KG1 (cell line): ENCODE data around the gene PCYOX1L.

Experiments
- DNase-seq: peaks from one replicate; lab custom pipeline; 2025; lab: John Stamatoyannopoulos, UW

Gene PCYOX1L

DNA sequence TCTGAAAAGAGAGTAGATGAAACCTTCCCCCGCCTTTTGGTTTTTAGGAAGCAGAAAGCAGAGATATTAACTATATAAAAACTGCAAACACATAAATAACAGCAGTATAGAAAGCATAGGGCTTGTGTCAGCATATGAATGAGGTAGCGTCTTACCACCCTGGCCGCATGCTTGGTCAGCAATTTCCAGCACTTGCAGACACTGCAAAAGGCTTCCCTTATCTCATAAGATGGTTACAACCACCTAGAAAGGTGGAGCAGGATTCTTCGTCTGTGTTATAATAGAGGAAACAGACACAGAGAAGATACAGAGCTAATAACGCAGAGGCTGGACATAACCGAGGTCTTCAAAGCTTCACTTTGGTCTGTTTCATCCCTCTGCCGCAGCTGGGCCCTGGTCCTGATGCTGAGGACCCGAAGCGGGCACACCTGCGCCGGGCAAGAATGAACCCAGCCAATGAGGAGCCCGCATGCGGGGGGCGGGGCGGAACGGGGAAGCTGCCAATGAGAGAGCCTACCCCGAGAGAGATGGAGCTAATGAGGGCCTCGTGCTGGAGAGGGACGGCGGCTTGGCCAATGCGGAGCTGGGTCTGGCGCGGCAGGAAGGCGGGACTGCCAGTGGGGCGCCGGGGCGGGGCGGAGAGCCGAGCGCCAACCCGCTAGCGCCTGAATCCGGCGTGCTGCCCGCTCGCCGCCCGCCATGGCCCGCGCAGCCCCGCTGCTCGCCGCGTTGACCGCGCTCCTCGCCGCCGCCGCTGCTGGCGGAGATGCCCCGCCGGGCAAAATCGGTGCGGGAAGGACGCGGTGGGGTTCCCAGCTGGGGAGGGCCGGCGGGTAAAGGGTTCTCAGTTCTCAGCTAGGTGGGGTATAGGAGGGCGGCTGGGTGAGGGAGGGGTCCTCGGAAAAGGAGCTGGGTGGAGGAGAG, at the start of gene PCYOX1L:
PCYOX1L (plus strand) TSS at position 677 of the 924 bp plus-strand sequence; CDS start at position 700, 23 bp downstream.
- peak; percentile 4 for DNase-seq

GRCh38 chr5:149309354-149309753, 48.5 kb upstream of the PCYOX1L start:
- no peak for DNase-seq

DNA sequence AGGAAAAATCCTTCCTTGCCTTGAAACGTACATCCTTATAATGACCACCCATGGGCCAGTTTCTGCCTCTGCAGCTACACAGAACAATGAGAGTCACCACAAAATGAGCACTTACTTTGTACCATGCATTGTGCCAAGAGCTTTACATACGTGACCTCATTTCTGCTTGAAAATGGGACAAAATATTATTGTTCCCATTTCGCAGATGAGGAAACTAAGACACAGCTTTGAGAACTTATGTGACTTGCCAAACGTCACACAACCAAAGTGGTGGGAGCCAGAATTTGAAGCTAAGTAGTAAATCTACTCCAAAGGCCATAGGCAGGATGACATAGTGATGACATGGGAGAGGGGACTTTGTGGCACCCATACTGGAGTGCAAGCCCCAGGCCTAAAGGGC, 47.4 kb upstream of the PCYOX1L start:
- DNase-seq, result no peak

- no peak for DNase-seq
Observed at GRCh38 chr5:149310947-149311658, 46.7 kb upstream of the PCYOX1L start.

GRCh38 chr5:149313151-149313841, 44.5 kb upstream of the PCYOX1L start:
- no peak for DNase-seq

DNA sequence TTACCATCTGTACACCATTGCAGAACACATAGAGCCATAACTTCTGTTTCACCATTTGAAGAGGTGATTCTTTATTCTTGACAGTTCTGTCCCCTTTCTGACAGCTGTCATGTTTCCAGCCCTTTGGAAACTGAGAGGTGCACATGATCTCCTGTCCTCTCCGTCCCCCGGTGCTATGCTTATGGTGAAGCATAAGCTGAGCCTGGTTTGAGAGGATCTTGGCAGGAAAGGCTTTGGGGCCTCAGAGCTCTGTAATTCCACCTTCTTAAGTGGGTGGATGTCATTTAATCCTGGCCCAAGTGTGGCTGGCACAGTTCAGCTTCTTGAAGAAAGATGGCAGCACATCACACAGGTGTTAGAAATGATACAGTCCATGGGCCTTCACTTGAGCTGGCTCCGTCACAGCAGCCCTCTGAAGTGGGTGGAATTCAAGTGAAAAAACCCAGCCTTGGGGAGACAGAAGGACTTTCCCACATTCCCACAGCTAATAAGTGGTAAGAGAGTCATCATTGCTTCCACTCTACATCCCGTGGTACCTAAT, 43.2 kb upstream of the PCYOX1L start:
- DNase-seq, result no peak

DNA sequence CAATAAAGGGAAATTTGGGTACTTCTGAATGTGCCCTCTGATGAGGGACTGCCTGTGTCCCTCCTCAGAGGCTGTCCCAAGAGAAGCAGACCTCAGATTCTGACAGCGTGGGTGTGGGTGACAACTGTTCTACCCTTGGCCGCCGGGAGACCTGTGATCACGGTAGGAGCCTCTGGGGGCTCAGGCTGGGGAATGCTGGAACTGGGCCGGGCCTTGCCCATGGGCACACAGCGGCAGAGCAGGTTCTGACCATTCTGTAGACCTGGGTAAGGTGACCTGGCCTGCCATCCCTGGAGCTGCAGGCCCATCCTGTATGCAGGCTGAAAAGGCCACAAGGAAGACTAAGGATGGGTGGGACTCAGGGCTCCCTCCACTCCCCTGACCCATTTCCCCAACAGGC, 42.1 kb upstream of the PCYOX1L start:
- no peak for DNase-seq

DNA sequence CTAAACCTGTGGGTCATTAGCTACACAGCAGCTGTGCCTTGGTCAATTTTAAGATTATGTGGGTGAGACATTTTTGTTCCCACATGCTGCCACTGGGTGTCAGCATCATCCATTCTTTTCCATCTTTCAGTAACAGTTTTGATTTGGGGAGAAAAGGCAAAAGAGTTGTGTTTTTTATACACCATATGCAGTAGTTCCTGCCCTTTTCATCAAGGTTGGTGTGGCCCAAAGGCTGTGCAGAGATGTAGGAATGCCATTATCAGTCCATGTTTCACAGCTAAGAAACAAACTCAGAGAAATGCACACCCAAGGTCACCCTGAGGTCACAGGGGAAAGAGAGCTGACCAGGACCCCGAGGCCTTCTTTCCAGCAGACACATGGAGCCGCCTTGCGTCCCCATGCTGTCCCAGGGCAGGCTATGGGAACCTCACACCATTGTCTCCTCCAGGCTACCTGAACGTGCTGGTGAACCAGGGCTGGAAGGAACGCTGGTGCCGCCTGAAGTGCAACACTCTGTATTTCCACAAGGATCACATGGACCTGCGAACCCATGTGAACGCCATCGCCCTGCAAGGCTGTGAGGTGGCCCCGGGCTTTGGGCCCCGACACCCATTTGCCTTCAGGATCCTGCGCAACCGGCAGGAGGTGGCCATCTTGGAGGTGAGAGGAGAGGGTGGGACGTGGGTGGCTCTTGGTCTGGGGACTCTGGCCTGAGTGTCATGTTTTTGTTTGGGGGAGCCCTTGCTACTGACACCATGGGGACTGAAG, 40.4 kb upstream of the PCYOX1L start:
- DNase-seq, result no peak

- no peak for DNase-seq
Observed at GRCh38 chr5:149319174-149319573, 38.7 kb upstream of the PCYOX1L start.

GRCh38 chr5:149320791-149321330, 37.0 kb upstream of the PCYOX1L start:
- no peak for DNase-seq

DNA sequence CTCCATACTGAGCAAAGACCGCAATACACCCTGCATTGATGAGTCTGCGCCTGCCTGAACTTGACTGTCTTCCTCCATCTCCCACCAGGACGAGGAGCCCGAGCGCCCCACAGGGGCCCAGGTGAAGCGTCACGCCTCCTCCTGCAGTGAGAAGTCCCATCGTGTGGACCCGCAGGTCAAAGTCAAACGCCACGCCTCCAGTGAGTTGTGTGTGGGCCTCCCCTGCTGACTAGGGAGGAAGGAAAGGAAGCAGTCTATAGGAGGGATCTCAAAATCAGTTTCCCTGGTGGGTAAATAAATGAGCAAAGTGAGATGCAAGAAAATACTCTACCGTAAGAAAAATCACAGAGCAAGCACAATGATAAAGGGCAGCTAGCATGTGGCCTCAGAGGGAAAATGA, 35.3 kb upstream of the PCYOX1L start:
- no peak for DNase-seq

DNA sequence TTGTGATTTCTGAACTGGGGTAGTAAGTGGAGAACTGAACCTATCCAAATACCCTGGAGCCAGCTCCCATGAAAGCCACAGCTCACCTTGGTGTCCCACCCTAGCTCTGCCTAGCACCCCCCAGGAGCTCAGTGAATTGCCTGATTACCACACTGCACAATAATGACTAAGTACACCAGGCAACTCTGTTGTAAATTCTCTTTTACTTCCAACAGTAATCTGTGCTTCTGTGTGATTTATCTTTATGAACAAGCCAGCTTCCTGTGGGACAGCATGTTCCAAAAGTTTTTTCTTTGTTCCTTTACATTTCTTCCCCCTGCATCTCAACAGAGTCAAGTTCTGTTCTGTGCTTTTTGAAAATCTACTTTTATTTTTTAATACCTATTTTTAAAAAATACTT, 34.6 kb upstream of the PCYOX1L start:
- no peak for DNase-seq

- no peak for DNase-seq
Observed at GRCh38 chr5:149323621-149324205, 34.1 kb upstream of the PCYOX1L start.

GRCh38 chr5:149324641-149325040, 33.2 kb upstream of the PCYOX1L start:
- DNase-seq, result no peak

DNA sequence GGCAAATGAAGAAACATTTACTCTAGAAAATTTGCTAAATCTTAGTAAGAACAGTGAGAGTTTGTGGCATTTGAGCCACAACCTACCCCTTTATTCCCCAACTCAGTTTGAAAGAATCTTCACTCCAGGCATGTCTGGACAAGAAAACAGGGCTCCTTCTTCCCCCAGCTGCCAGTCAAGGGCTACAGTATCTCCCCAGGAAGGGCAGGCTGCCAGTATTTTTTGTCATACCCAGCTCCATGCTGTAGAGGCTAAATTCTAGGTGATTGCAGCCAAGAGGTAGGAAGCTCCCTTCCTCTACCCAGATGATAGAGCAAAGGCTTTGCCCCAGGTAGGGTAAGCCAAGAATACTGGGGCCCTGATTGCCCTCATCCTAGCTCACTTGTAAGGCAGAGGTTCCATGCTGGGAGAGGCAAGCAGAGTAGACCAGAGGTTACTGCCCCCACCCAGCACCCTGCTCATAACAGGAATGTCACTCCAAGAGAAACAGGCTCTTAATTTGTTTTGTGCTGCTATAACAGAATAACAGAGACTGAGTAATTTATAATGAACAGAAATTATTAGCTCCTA, 32.6 kb upstream of the PCYOX1L start:
- DNase-seq, result no peak

DNA sequence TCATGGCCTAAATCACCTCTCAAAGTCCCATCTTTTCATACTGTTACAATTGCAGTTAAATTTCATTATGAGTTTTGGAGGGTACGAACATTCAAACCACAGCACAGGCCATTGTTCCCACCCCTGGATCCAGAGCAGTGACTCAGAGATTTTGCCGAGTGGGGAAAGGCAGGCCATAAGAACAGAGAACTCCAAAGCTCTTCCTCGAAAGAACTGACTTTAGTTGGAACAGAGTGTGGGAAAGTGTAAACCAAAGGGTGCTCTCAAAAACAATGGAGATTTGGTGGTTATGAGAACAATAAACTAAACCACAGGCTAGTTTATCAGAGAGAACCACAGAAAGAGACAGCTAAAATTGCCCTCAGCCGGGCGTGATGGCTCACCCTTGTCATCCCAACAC, 32.0 kb upstream of the PCYOX1L start:
- DNase-seq, result no peak

DNA sequence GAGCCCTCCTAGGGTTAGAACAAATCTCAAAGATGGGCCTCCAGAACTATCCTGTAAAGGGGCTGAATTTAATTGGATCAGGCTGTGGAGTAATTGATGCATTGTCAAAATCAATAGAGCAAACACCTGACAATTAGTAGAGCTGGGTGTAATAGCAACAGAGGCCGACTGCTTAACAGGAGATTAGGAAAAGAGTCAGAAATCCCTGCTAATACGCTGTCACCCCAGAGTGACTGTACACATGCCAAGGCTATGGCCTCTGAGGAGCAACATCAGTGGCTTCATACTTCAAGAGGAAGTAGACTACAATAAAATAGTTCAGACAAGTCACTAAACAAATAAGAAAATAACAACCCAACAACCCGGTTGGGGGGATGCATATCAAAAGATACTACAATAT, 31.2 kb upstream of the PCYOX1L start:
- DNase-seq, result no peak

DNA sequence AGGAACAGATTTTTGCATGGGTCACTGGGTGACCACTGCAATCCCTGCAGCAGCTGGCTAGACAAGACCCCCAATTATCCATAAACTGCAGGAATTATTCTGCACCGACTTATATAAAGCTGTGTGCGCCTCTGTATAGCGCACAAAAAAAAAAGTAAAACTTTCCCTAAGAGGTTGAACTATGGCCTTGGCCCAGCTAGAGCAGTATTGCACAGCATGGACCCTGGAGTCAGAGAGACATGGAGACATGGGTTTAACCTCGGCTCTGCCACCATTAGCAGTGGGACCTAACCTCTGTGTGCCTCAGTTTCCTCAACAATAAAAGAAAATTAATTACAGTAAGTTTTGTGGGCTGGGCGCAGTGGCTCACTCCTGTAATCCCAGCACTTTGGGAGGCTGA, 29.7 kb upstream of the PCYOX1L start:
- no peak for DNase-seq

DNA sequence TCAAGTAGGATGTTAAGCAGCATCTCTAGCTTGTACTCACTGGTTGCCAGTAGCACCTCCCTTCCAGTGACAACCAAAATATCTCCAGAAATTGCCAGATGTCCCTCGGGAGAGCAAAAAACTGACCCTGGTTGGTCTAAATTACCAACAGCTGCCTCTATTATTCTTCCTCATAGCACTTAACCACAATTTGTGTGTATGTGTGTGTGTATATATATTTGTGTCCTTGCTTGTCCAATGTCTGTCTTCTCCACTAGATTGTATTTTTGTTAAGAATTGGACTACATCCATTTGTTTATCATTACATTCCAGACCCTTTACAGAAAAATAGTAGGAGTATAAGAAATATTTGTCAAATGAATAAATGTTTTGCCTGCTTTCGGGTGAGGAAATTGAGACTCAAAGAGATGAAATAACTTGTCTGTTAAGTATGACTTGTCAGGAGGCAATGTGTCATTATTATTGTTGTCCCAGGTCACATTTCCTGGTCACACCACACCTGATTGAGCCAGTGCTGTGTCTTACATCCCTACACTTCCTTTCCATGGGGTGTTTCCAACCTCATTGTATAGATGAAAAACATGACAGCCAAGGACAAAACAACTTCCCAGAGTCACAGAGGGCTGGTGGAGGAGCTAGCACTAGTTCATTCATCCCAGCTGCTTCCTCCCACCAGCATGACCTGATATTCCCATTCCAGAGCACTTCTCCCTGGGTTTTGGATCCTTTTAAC, 24.0 kb upstream of the PCYOX1L start:
- DNase-seq, result no peak

GRCh38 chr5:149337736-149338135, 20.1 kb upstream of the PCYOX1L start:
- no peak for DNase-seq
